IMR-90 (cell line): Measurements from ENCODE around the gene CNTN4. TPM values are rescaled to one million over a fixed set of nuclear protein-coding genes. Genes with fewer than 3 reads are reported as not detected.

Experiments used
- ATAC-seq: fragments of 200-7000 bp; cut with Tn5 transposase; 2 replicates; pipeline ENCODE4 v1.9.1; 2020; ENCODE audit warnings: low read depth, mild to moderate bottlenecking, moderate library complexity
- BruUV-seq: library from RNA; stranded (reverse); fragments of 400-500 nt; replicated peaks from 2 replicates; lab custom pipeline; 2021; lab: Mats Ljungman, UMichigan
- CTCF ChIA-PET: fragments of 300-600 bp; formaldehyde crosslinking; extraction: SDS; loops from one replicate; lab custom pipeline; 2021; ENCODE audit warnings: antibody characterized with exemption; lab: Yijun Ruan, JAX
- POLR2A ChIA-PET: fragments of 300-600 bp; sonication (Branson Sonifier 250); formaldehyde crosslinking; loops from one replicate; lab custom pipeline; 2022; ENCODE audit warnings: antibody characterized with exemption; ENCODE audit not compliant: unreplicated experiment; lab: Charles Lee
- DNase-seq: peaks from one replicate; pipeline ENCODE4 v3.0.0; 2013
- H2AFZ ChIP-seq: replicated peaks from 2 replicates; pipeline ENCODE3; 2013; ENCODE audit warnings: low read length, mild to moderate bottlenecking; ENCODE audit not compliant: poor library complexity
- H2AK5ac ChIP-seq: 2 replicates; pipeline ENCODE4 v1.6.1; 2013; ENCODE audit warnings: low read depth, low read length, inconsistent platforms
- H2AK9ac ChIP-seq: replicated peaks from 2 replicates; pipeline ENCODE3; 2013; ENCODE audit warnings: mild to moderate bottlenecking, low read depth, low read length, moderate library complexity; ENCODE audit not compliant: poor library complexity
- H2BK120ac ChIP-seq: 2 replicates; pipeline ENCODE4 v1.6.1; 2013; ENCODE audit warnings: low read depth, low read length, inconsistent platforms
- H2BK15ac ChIP-seq: 3 replicates; pipeline ENCODE4 v1.6.1; 2013; ENCODE audit warnings: low read depth, low read length, inconsistent platforms
- H2BK20ac ChIP-seq: 2 replicates; pipeline ENCODE4 v1.6.1; 2013; ENCODE audit warnings: low read depth, mild to moderate bottlenecking, inconsistent platforms, low read length, moderate library complexity
- H2BK5ac ChIP-seq: 2 replicates; pipeline ENCODE4 v1.6.1; 2013; ENCODE audit warnings: mild to moderate bottlenecking, low read depth, low read length, inconsistent platforms; ENCODE audit not compliant: poor library complexity, severe bottlenecking
- H3K14ac ChIP-seq: replicated peaks from 2 replicates; pipeline ENCODE4 v1.6.1; 2013; ENCODE audit warnings: low read depth, low read length, inconsistent platforms
- H3K18ac ChIP-seq: 2 replicates; pipeline ENCODE4 v1.6.1; 2013; ENCODE audit warnings: low read depth, low read length, control low read depth
- H3K23ac ChIP-seq: 2 replicates; pipeline ENCODE4 v1.6.1; 2013; ENCODE audit warnings: low read depth, low read length, inconsistent platforms
- H3K27ac ChIP-seq: 2 replicates; pipeline ENCODE4 v1.5.1; 2013; ENCODE audit warnings: mild to moderate bottlenecking, control low read depth, low read length; ENCODE audit not compliant: insufficient read depth
- H3K27me3 ChIP-seq: 2 replicates; pipeline ENCODE4 v1.6.1; 2013; ENCODE audit warnings: low read length; ENCODE audit not compliant: control insufficient read depth, insufficient read depth
- H3K36me3 ChIP-seq: 2 replicates; pipeline ENCODE4 v1.6.1; 2013; ENCODE audit warnings: low read length, mixed read lengths; ENCODE audit not compliant: control insufficient read depth, insufficient read depth
- H3K4ac ChIP-seq: 2 replicates; pipeline ENCODE4 v1.6.1; 2013; ENCODE audit warnings: low read depth, low read length, inconsistent platforms
- H3K4me1 ChIP-seq: 2 replicates; pipeline ENCODE4 v1.6.1; 2013; ENCODE audit warnings: low read length, mixed read lengths; ENCODE audit not compliant: control insufficient read depth, insufficient read depth
- H3K4me2 ChIP-seq: 2 replicates; pipeline ENCODE4 v1.6.1; 2013; ENCODE audit warnings: low read depth, mild to moderate bottlenecking, control low read depth, low read length, moderate library complexity
- H3K4me3 ChIP-seq: 2 replicates; pipeline ENCODE4 v1.5.1; 2013; ENCODE audit warnings: low read depth, mild to moderate bottlenecking, control low read depth, low read length, moderate library complexity; ENCODE audit not compliant: insufficient read depth
- H3K56ac ChIP-seq: 2 replicates; pipeline ENCODE4 v1.6.1; 2013; ENCODE audit warnings: low read length, inconsistent platforms; ENCODE audit not compliant: insufficient read depth; ENCODE audit errors: extremely low read depth
- H3K79me1 ChIP-seq, 2 experiments: 2 replicates each; pipeline ENCODE4 v1.6.1; 2013; ENCODE audit warnings: low read length in 2 of 2, inconsistent platforms in 1 of 2, low read depth in 1 of 2
- H3K9ac ChIP-seq: 2 replicates; pipeline ENCODE4 v1.6.1; 2013; ENCODE audit warnings: low read depth, low read length, control low read depth
- H3K9me1 ChIP-seq: 2 replicates; pipeline ENCODE4 v1.6.1; 2013; ENCODE audit warnings: low read length, inconsistent platforms; ENCODE audit not compliant: insufficient read depth
- H3K9me3 ChIP-seq: 2 replicates; pipeline ENCODE4 v1.6.1; 2013; ENCODE audit warnings: low read length; ENCODE audit not compliant: control insufficient read depth, insufficient read depth
- H4K20me1 ChIP-seq: 2 replicates; pipeline ENCODE4 v1.6.1; 2013; ENCODE audit warnings: low read length, inconsistent platforms; ENCODE audit not compliant: insufficient read depth
- H4K5ac ChIP-seq: 2 replicates; pipeline ENCODE4 v1.6.1; 2013; ENCODE audit warnings: mild to moderate bottlenecking, low read depth, low read length, control low read depth
- H4K8ac ChIP-seq, 2 experiments: 2 replicates each; pipeline ENCODE4 v1.6.1; 2013; ENCODE audit warnings: low read depth in 2 of 2, low read length in 2 of 2, control low read depth in 1 of 2, inconsistent platforms in 1 of 2
- H4K91ac ChIP-seq: 2 replicates; pipeline ENCODE4 v1.6.1; 2013; ENCODE audit warnings: low read depth, low read length, inconsistent platforms; ENCODE audit not compliant: insufficient read depth
- BHLHE40 ChIP-seq: fragments of 150-350 bp; IDR thresholded peaks from 2 replicates; pipeline ENCODE4 v1.6.1; 2016; ENCODE audit warnings: mild to moderate bottlenecking, low read depth, low read length
- CEBPB ChIP-seq: IDR thresholded peaks from 2 replicates; pipeline ENCODE4 v1.6.1; 2012; ENCODE audit warnings: low read depth, low read length, improper control_type of control experiment
- CHD1 ChIP-seq: IDR thresholded peaks from 2 replicates; pipeline ENCODE4 v1.6.1; 2012; ENCODE audit warnings: low read depth, low read length, improper control_type of control experiment
- CTCF ChIP-seq: conservative IDR thresholded peaks from 2 replicates; pipeline ENCODE4 v1.5.1; 2012; ENCODE audit warnings: mild to moderate bottlenecking, low read depth, low read length, improper control_type of control experiment
- ELK1 ChIP-seq: fragments of 150-350 bp; IDR thresholded peaks from 2 replicates; pipeline ENCODE4 v1.6.1; 2016; ENCODE audit warnings: low read depth, mild to moderate bottlenecking, low read length, moderate library complexity, borderline replicate concordance
- FOS ChIP-seq: fragments of 150-350 bp; IDR thresholded peaks from 2 replicates; pipeline ENCODE4 v1.6.1; 2016; ENCODE audit warnings: low read depth, low read length
- MAFK ChIP-seq: IDR thresholded peaks from 2 replicates; pipeline ENCODE4 v1.6.1; 2012; ENCODE audit warnings: low read depth, low read length, improper control_type of control experiment
- MAZ ChIP-seq: IDR thresholded peaks from 2 replicates; pipeline ENCODE4 v1.6.1; 2012; ENCODE audit warnings: low read depth, mild to moderate bottlenecking, low read length, improper control_type of control experiment, moderate library complexity, borderline replicate concordance
- MXI1 ChIP-seq: IDR thresholded peaks from 2 replicates; pipeline ENCODE4 v1.6.1; 2012; ENCODE audit warnings: low read depth, mild to moderate bottlenecking, low read length, moderate library complexity, borderline replicate concordance
- NFE2L2 ChIP-seq: fragments of 150-350 bp; IDR thresholded peaks from 2 replicates; pipeline ENCODE4 v1.6.1; 2016; ENCODE audit warnings: low read depth, mild to moderate bottlenecking, low read length
- POLR2A ChIP-seq: IDR thresholded peaks from 2 replicates; pipeline ENCODE4 v1.6.1; 2012; ENCODE audit warnings: mild to moderate bottlenecking, low read depth, low read length
- RAD21 ChIP-seq: IDR thresholded peaks from 2 replicates; pipeline ENCODE4 v1.6.1; 2012; ENCODE audit warnings: low read length, improper control_type of control experiment
- RCOR1 ChIP-seq: IDR thresholded peaks from 2 replicates; pipeline ENCODE4 v1.6.1; 2012; ENCODE audit warnings: mild to moderate bottlenecking, low read length, improper control_type of control experiment; ENCODE audit not compliant: insufficient replicate concordance
- RFX5 ChIP-seq: IDR thresholded peaks from 2 replicates; pipeline ENCODE4 v1.8.0; 2012; ENCODE audit warnings: low read depth, mild to moderate bottlenecking, low read length, moderate library complexity
- SMC3 ChIP-seq: fragments of 150-350 bp; IDR thresholded peaks from 2 replicates; pipeline ENCODE4 v1.6.1; 2016; ENCODE audit warnings: low read depth, mild to moderate bottlenecking, antibody characterized with exemption, low read length, moderate library complexity
- USF2 ChIP-seq: fragments of 150-350 bp; IDR thresholded peaks from 2 replicates; pipeline ENCODE4 v1.6.1; 2017; ENCODE audit warnings: mild to moderate bottlenecking, antibody characterized with exemption, low read length, low read depth
- WGBS, 2 experiments: methylation state at CpG; one replicate each; pipeline versions ENCODE4 v1.1.5 to v1.1.7; 2013; ENCODE audit warnings: missing lambda C conversion rate in 2 of 2; ENCODE audit not compliant: insufficient read length in 1 of 2; ENCODE audit errors: extremely low coverage in 2 of 2; 5-methylcytosine and 5-hydroxymethylcytosine counted together
- dilution Hi-C: fragments of 300-500 bp; cut with HindIII; formaldehyde crosslinking; loops from one replicate; pipeline ENCODE4 v1.14.3; 2018; ENCODE audit warnings: low sequenced_read_pairs; ENCODE audit not compliant: unreplicated experiment
- in situ Hi-C: fragments of 300-500 bp; cut with MboI; formaldehyde crosslinking; loops from 3 replicates; pipeline ENCODE4 v1.14.3; 2019; ENCODE audit warnings: low sequenced_read_pairs, inconsistent platforms, mixed read lengths
- intact Hi-C: fragments of 100-400 bp; cut with micrococcal nuclease; formaldehyde crosslinking; loops from 2 replicates; pipeline ENCODE4 v1.10.0; 2022
- polyA plus RNA-seq, 3 experiments: library from polyadenylated mRNA; depleted of rRNA; stranded (reverse); fragments of >200 nt; gene quantifications; 2 replicates each; pipeline ENCODE4 v1.2.3, GENCODE V29; 2012; ENCODE audit warnings: low replicate concordance in 1 of 3
- total RNA-seq: library from RNA; depleted of rRNA; stranded (reverse); fragments of >200 nt; gene quantifications from 2 replicates; pipeline ENCODE4 v1.2.3, GENCODE V29; 2012

Gene CNTN4
- total and polyA plus RNA-seq, 2 of the 4 experiments (the other 2 are of a cell fraction), result under 0.01 TPM; not detected in 1

- Histone ChIP-seq H4K5ac (no peak overlapping the region), H2BK5ac (no peak overlapping the region), H3K9me1 (no peaks in the 10 kb centered on the region), H3K27ac (no peak overlapping the region), H4K8ac (no peak overlapping the region), H3K4ac (no peak overlapping the region), H2AFZ (no peak overlapping the region), H3K79me1 (no peaks in the 10 kb centered on the region), H3K36me3 (no peaks in the 10 kb centered on the region), H2BK120ac (no peak overlapping the region), H2AK5ac (no peak overlapping the region), H3K4me1 (no peaks in the 10 kb centered on the region), H3K14ac (no peak overlapping the region), H3K9me3 (peaks cover 11% of the 10 kb centered on the region), H2AK9ac (no peak overlapping the region), H3K4me3 (no peak overlapping the region), H3K56ac (no peak overlapping the region), H4K91ac (no peak overlapping the region), H3K4me2 (no peak overlapping the region), H2BK20ac (no peak overlapping the region), H4K20me1 (no peaks in the 10 kb centered on the region), H3K27me3 (no peaks in the 10 kb centered on the region), H2BK15ac (no peak overlapping the region), H3K23ac (no peak overlapping the region), H3K18ac (no peak overlapping the region), H3K9ac (no peak overlapping the region)
- ChIA-PET CTCF (no interaction called here), POLR2A (no interaction called here)
- DNase-seq (no peak), ATAC-seq (no peak)
- intact Hi-C loops (no loop called here), dilution Hi-C loops (no loop called here), in situ Hi-C loops (no loop called here)
- 50% methylated on average over 1 of the region's 1 CpG; no CpG with 5 or more reads in 1 of the 2 experiments for WGBS, 2 experiments
- BruUV-seq, result no TSS peak
- TF ChIP-seq POLR2A (no peak), MAFK (no peak), BHLHE40 (no peak), MXI1 (no peak), USF2 (no peak), CTCF (no peak), RFX5 (no peak), SMC3 (no peak), NFE2L2 (no peak), RCOR1 (no peak), MAZ (no peak), CHD1 (no peak), ELK1 (no peak), FOS (no peak), RAD21 (no peak), CEBPB (no peak)
Measured at GRCh38 chr3:2948882-2949281, 850.2 kb downstream of the CNTN4 start.
